Spleen (tissue), 11 donors: ENCODE data around the gene RNF6. TPM values are rescaled to one million over a fixed set of nuclear protein-coding genes. Genes with fewer than 3 reads are reported as not detected.

Experiments
- DNase-seq: peaks from one replicate; pipeline ENCODE4 v3.0.0-alpha.2; 2020
- H3K27ac ChIP-seq, 8 donors: fragments of 200-600 bp; sonication (generic) in 7 of 8; 1 replicate in 4 of 8; 2 replicates in 4 of 8; pipeline versions ENCODE4 v1.5.0 to v1.8.0; 2016 to 2021; ENCODE audit warnings: inconsistent platforms in 4 of 8, mild to moderate bottlenecking in 4 of 8, moderate library complexity in 1 of 8
- H3K27me3 ChIP-seq, 7 donors: fragments of 200-600 bp; sonication (generic) in 6 of 7; replicated peaks in 1 of 7; 1 replicate in 4 of 7; 2 replicates in 3 of 7; pipeline versions ENCODE4 v1.5.0 to v1.8.0; 2016 to 2021; ENCODE audit warnings: inconsistent platforms in 3 of 7, mild to moderate bottlenecking in 1 of 7
- H3K36me3 ChIP-seq, 6 donors: fragments of 200-600 bp; sonication (generic) in 5 of 6; 1 replicate in 4 of 6; 2 replicates in 2 of 6; pipeline versions ENCODE4 v1.5.0 to v1.8.0; 2016 to 2021; ENCODE audit warnings: inconsistent platforms in 2 of 6
- H3K4me1 ChIP-seq, 6 donors: fragments of 200-600 bp; sonication (generic) in 5 of 6; 1 replicate in 3 of 6; 2 replicates in 3 of 6; pipeline versions ENCODE4 v1.5.0 to v1.8.0; 2016 to 2021; ENCODE audit warnings: inconsistent platforms in 3 of 6
- H3K4me3 ChIP-seq, 8 donors: fragments of 200-600 bp; sonication (generic) in 7 of 8; 1 replicate in 4 of 8; 2 replicates in 4 of 8; pipeline versions ENCODE4 v1.5.0 to v1.8.0; 2016 to 2021; ENCODE audit warnings: inconsistent platforms in 4 of 8, mild to moderate bottlenecking in 4 of 8, moderate library complexity in 2 of 8
- H3K9me3 ChIP-seq, 8 donors: fragments of 200-600 bp; sonication (generic) in 7 of 8; 1 replicate in 4 of 8; 2 replicates in 4 of 8; pipeline versions ENCODE4 v1.5.0 to v1.8.0; 2016 to 2021; ENCODE audit warnings: inconsistent platforms in 4 of 8
- CTCF ChIP-seq, 11 experiments: fragments of 200-600 bp in 7 of 11; fragments of 450-650 bp in 4 of 11; sonication (generic) in 4 of 11; IDR thresholded peaks in 8 of 11; conservative IDR thresholded peaks in 3 of 11; 1 replicate in 7 of 11; 2 replicates in 4 of 11; pipeline versions ENCODE4 v1.4.0 to v1.8.0; 2016 to 2021; ENCODE audit warnings: antibody characterized with exemption in 11 of 11, inconsistent platforms in 4 of 11, mild to moderate bottlenecking in 1 of 11
- POLR2A ChIP-seq, 3 donors: fragments of 450-650 bp; IDR thresholded peaks; one replicate each; pipeline ENCODE4 v1.5.1; 2017; ENCODE audit warnings: antibody characterized with exemption in 3 of 3, mild to moderate bottlenecking in 1 of 3
- POLR2AphosphoS5 ChIP-seq, 3 donors: sonication (generic); formaldehyde crosslinking; IDR thresholded peaks; one replicate each; pipeline ENCODE4 v1.5.1; 2017; ENCODE audit warnings: antibody characterized with exemption in 3 of 3
- WGBS, 5 donors: extraction: QIAGEN DNeasy Blood & Tissue Kit in 3 of 5; methylation state at CpG; one replicate each; pipeline versions ENCODE4 v1.1.5 to v1.1.7; 2013 to 2018; 5-methylcytosine and 5-hydroxymethylcytosine counted together
- intact Hi-C: fragments of 100-400 bp; cut with DNase I; formaldehyde crosslinking; loops from one replicate; pipeline ENCODE4 v1.15.0; 2023; ENCODE audit warnings: low total_unique reads
- polyA plus RNA-seq, 3 donors: library from polyadenylated mRNA; stranded (reverse); fragments of 200-250 nt; gene quantifications; one replicate each; pipeline ENCODE4 v1.2.1, GENCODE V29; 2013
- total RNA-seq, 7 donors: library from RNA; depleted of rRNA in 3 of 7; stranded (reverse); fragments of >200 nt in 3 of 7; fragmentation: NEBNext Ultra II Directional in 4 of 7; extraction: Animal tissue kit (Norgen Biotek cat#: 25700) in 4 of 7; gene quantifications; one replicate each; pipeline versions ENCODE4 v1.1.0 to v1.2.1, GENCODE V29; 2016 to 2021
- donor health status: healthy with polysubstance abuse.
- donor health status: DM: no; HTN: no; CAD: no; lungs with moderate emphysema.
- donor health status: DM: no; HTN: no; CAD: no.
- donor health status: Bipolar disorder and iron deficiency.
- donor health status: healthy.
- donor health status: DM: no; HTN: no; CAD: no.
- donor health status: DM: yes; HTN: yes; CAD: no.

RNF6 gene
- total and polyA plus RNA-seq, 10 donors: 13.3 to 39.0 (median 29.7) TPM

- H3K27ac ChIP-seq: no peak overlapping the region
- H3K36me3 ChIP-seq: no peaks in the 10 kb centered on the region
- no peak overlapping the region for H3K4me3 ChIP-seq
- DNase-seq: no peak
- WGBS, 5 donors: 27 to 59% (median 42%) methylated on average over 1 of the region's 1 CpG
- H3K4me1 ChIP-seq: no peaks in the 10 kb centered on the region
- peaks cover 0 to 5% (median 0%) of the 10 kb centered on the region in 7 donors for H3K27me3 ChIP-seq
- intact Hi-C loops: no loop called here
- TF ChIP-seq CTCF (IDR thresholded peaks at IDR 0.05 in 8 of 11, conservative IDR thresholded peaks at IDR 0.05 in 3 of 11) (no peak), POLR2AphosphoS5 (IDR thresholded peaks at IDR 0.05) (no peak), POLR2A (IDR thresholded peaks at IDR 0.05) (no peak)
- no peaks in the 10 kb centered on the region for H3K9me3 ChIP-seq
These were observed 14.2 kb upstream of the RNF6 start for GRCh38 chr13:26236296-26236695.

GRCh38 chr13:26230703-26231102 is 8.6 kb upstream of the RNF6 start:
- H3K9me3 ChIP-seq: no peaks in the 10 kb centered on the region
- 49 to 71% (median 56%) methylated on average over 6 of the region's 6 CpGs for WGBS, 5 donors

GRCh38 chr13:26229080-26229615 is 7.0 kb upstream of the RNF6 start:
- no peak for TF ChIP-seq POLR2AphosphoS5 (IDR thresholded peaks at IDR 0.05)
- TF ChIP-seq POLR2A (IDR thresholded peaks at IDR 0.05): no peak
- TF ChIP-seq CTCF (IDR thresholded peaks at IDR 0.05 in 8 of 11, conservative IDR thresholded peaks at IDR 0.05 in 3 of 11): no peak
- no peak for DNase-seq
- peaks cover 0 to 4% (median 0%) of the 10 kb centered on the region in 7 donors for H3K27me3 ChIP-seq
- H3K9me3 ChIP-seq: no peaks in the 10 kb centered on the region
- 84 to 89% (median 88%) methylated on average over 1 to 13 of the region's 13 CpGs for WGBS, 5 donors
- H3K36me3 ChIP-seq: no peaks in the 10 kb centered on the region
- H3K4me1 ChIP-seq: no peaks in the 10 kb centered on the region
- intact Hi-C loops: no loop called here
- no peak overlapping the region for H3K4me3 ChIP-seq
- no peak overlapping the region for H3K27ac ChIP-seq

More at GRCh38 chr13:26230703-26231102, 8.6 kb upstream of the RNF6 start:
- Histone ChIP-seq H3K4me3 (no peak overlapping the region), H3K4me1 (no peaks in the 10 kb centered on the region), H3K36me3 (no peaks in the 10 kb centered on the region), H3K27me3 (peaks cover 0 to 4% (median 0%) of the 10 kb centered on the region in 7 donors), H3K27ac (no peak overlapping the region)
- intact Hi-C loops: no loop called here
- DNase-seq: no peak
- no peak for TF ChIP-seq POLR2AphosphoS5 (IDR thresholded peaks at IDR 0.05)
- no peak for TF ChIP-seq CTCF (IDR thresholded peaks at IDR 0.05 in 8 of 11, conservative IDR thresholded peaks at IDR 0.05 in 3 of 11)
- TF ChIP-seq POLR2A (IDR thresholded peaks at IDR 0.05): no peak

GRCh38 chr13:26228096-26228495 is 6.0 kb upstream of the RNF6 start:
- Histone ChIP-seq H3K4me3 (no peak overlapping the region), H3K27me3 (peaks cover 0 to 4% (median 0%) of the 10 kb centered on the region in 7 donors), H3K9me3 (no peaks in the 10 kb centered on the region), H3K27ac (no peak overlapping the region), H3K4me1 (peaks cover 0 to 2% (median under 1%) of the 10 kb centered on the region in 6 donors), H3K36me3 (no peaks in the 10 kb centered on the region)
- TF ChIP-seq POLR2A (IDR thresholded peaks at IDR 0.05): no peak
- no peak for TF ChIP-seq POLR2AphosphoS5 (IDR thresholded peaks at IDR 0.05)
- no peak for TF ChIP-seq CTCF (IDR thresholded peaks at IDR 0.05 in 8 of 11, conservative IDR thresholded peaks at IDR 0.05 in 3 of 11)
- no peak for DNase-seq
- 69 to 90% (median 86%) methylated on average over 2 of the region's 2 CpGs; no CpG with 5 or more reads in 1 of the 5 donors for WGBS, 5 donors
- intact Hi-C loops: no loop called here
